ENCODE measurements around the gene PC.

- TF ChIP-seq ZNF70 (CRISPR knock-in tag; IDR thresholded peaks at IDR 0.05) (no peak), ZNF8 (CRISPR knock-in tag; IDR thresholded peaks at IDR 0.05) (no peak), TOX (CRISPR knock-in tag; IDR thresholded peaks at IDR 0.05; ENCODE audit: borderline replicate concordance) (no peak), SNAI2 (CRISPR knock-in tag; IDR thresholded peaks at IDR 0.05) (no peak), PATZ1 (CRISPR knock-in tag; IDR thresholded peaks at IDR 0.05; ENCODE audit: borderline replicate concordance) (no peak), CSRNP3 (CRISPR knock-in tag; IDR thresholded peaks at IDR 0.05) (no peak), ZFP30 (CRISPR knock-in tag; IDR thresholded peaks at IDR 0.05) (no peak), BACH2 (CRISPR knock-in tag; IDR thresholded peaks at IDR 0.05; ENCODE audit: borderline replicate concordance) (no peak)
Observed at GRCh38 chr11:66840317-66841091, 117.7 kb downstream of the PC start.
